Esophagus muscularis mucosa (tissue), 4 donors: ENCODE results near the gene PIMREG. TPM values are rescaled to one million over a fixed set of nuclear protein-coding genes. Genes with fewer than 3 reads are reported as not detected.

Experiments
- DNase-seq: peaks from one replicate; pipeline ENCODE4 v3.0.0-alpha.2; 2017; ENCODE audit errors: extremely low spot score
- H3K27ac ChIP-seq, 4 donors: fragments of 200-600 bp; sonication (generic); replicated peaks in 1 of 4; 1 replicate in 3 of 4; 2 replicates in 1 of 4; pipeline ENCODE4 v1.5.1; 2016 to 2019; ENCODE audit warnings: mild to moderate bottlenecking in 1 of 4
- H3K27me3 ChIP-seq, 4 donors: fragments of 200-600 bp; sonication (generic); one replicate each; pipeline versions ENCODE4 v1.5.1 to v1.6.0; 2016 to 2019
- H3K36me3 ChIP-seq, 4 donors: fragments of 200-600 bp; sonication (generic); one replicate each; pipeline ENCODE4 v1.5.1; 2016 to 2019
- H3K4me1 ChIP-seq, 4 donors: fragments of 200-600 bp; sonication (generic); one replicate each; pipeline ENCODE4 v1.5.1; 2016 to 2019
- H3K4me3 ChIP-seq, 4 donors: fragments of 200-600 bp; sonication (generic); 1 replicate in 2 of 4; 2 replicates in 2 of 4; pipeline ENCODE4 v1.5.1; 2016 to 2019; ENCODE audit warnings: mild to moderate bottlenecking in 4 of 4, moderate library complexity in 1 of 4
- H3K9me3 ChIP-seq, 4 donors: fragments of 200-600 bp; sonication (generic); 1 replicate in 3 of 4; 2 replicates in 1 of 4; pipeline ENCODE4 v1.5.1; 2016 to 2019
- CTCF ChIP-seq, 3 experiments: fragments of 200-600 bp in 2 of 3; fragments of 450-650 bp in 1 of 3; sonication (generic) in 2 of 3; IDR thresholded peaks; one replicate each; pipeline ENCODE4 v1.5.1; 2017 to 2019; ENCODE audit warnings: antibody characterized with exemption in 3 of 3, mild to moderate bottlenecking in 2 of 3, moderate library complexity in 1 of 3
- EP300 ChIP-seq: sonication (generic); formaldehyde crosslinking; IDR thresholded peaks from one replicate; pipeline ENCODE4 v1.6.1; 2017; ENCODE audit warnings: antibody characterized with exemption
- POLR2A ChIP-seq: fragments of 450-650 bp; IDR thresholded peaks from one replicate; pipeline ENCODE4 v1.6.1; 2017; ENCODE audit warnings: antibody characterized with exemption, moderate library complexity, mild to moderate bottlenecking, low read depth
- POLR2AphosphoS5 ChIP-seq, 2 donors: sonication (generic); formaldehyde crosslinking; IDR thresholded peaks; one replicate each; pipeline ENCODE4 v1.6.1; 2017; ENCODE audit warnings: antibody characterized with exemption in 2 of 2
- WGBS: methylation state at CpG from one replicate; pipeline ENCODE4 v1.1.5; 2018; 5-methylcytosine and 5-hydroxymethylcytosine counted together
- intact Hi-C: fragments of 100-400 bp; cut with DNase I; formaldehyde crosslinking; loops from one replicate; pipeline ENCODE4 v1.15.1; 2023
- total RNA-seq, 4 donors: library from RNA; depleted of rRNA; stranded (reverse); fragments of >200 nt; gene quantifications; one replicate each; pipeline versions ENCODE4 v1.1.0 to v1.2.1, GENCODE V29; 2016

PIMREG gene
- total RNA-seq, 4 donors from 2014 or later = 0.80 TPM; not detected in 3

- H3K9me3 ChIP-seq = no peaks in the 10 kb centered on the region
- 69% methylated on average over 15 of the region's 15 CpGs for WGBS
- no peak for TF ChIP-seq POLR2AphosphoS5 (IDR thresholded peaks at IDR 0.05)
- no peaks in the 10 kb centered on the region for H3K27me3 ChIP-seq
- H3K27ac ChIP-seq = peak overlapping the region in 1 of 4 donors; percentile 14
- H3K36me3 ChIP-seq = peaks cover 0 to 4% (median 0%) of the 10 kb centered on the region in 4 donors
- no peak for DNase-seq
- peaks cover 6 to 61% (median 49%) of the 10 kb centered on the region in 4 donors for H3K4me1 ChIP-seq
- no peak overlapping the region for H3K4me3 ChIP-seq
- intact Hi-C loops = no loop called here
Observed at GRCh38 chr17:6495450-6496115, 51.3 kb downstream of the PIMREG start.

- Histone ChIP-seq H3K27me3 (no peaks in the 10 kb centered on the region), H3K27ac (peak overlapping the region in 1 of 4 donors; percentile 14), H3K4me3 (no peak overlapping the region), H3K36me3 (peaks cover 0 to 4% (median 2%) of the 10 kb centered on the region in 4 donors), H3K9me3 (no peaks in the 10 kb centered on the region), H3K4me1 (peaks cover 6 to 61% (median 49%) of the 10 kb centered on the region in 4 donors)
- DNase-seq = no peak
- 41% methylated on average over 8 of the region's 8 CpGs for WGBS
- intact Hi-C loops = no loop called here
- TF ChIP-seq POLR2A (no peak), CTCF (IDR thresholded peaks at IDR 0.05) (no peak), EP300 (no peak), POLR2AphosphoS5 (IDR thresholded peaks at IDR 0.05) (no peak)
Observed at GRCh38 chr17:6496116-6496481, 51.8 kb downstream of the PIMREG start.

- TF ChIP-seq POLR2AphosphoS5 (IDR thresholded peaks at IDR 0.05) (no peak), POLR2A (no peak), EP300 (no peak), CTCF (IDR thresholded peaks at IDR 0.05) (no peak)
- H3K27ac ChIP-seq = no peak overlapping the region
- H3K27me3 ChIP-seq = no peaks in the 10 kb centered on the region
- no peaks in the 10 kb centered on the region for H3K9me3 ChIP-seq
- 52% methylated on average over 12 of the region's 15 CpGs for WGBS
- no peak for DNase-seq
- peaks cover 6 to 63% (median 48%) of the 10 kb centered on the region in 4 donors for H3K4me1 ChIP-seq
- intact Hi-C loops = no loop called here
- no peak overlapping the region for H3K4me3 ChIP-seq
- peaks cover 0 to 7% (median 2%) of the 10 kb centered on the region in 4 donors for H3K36me3 ChIP-seq
Observed at GRCh38 chr17:6496640-6497441, 52.6 kb downstream of the PIMREG start.

GRCh38 chr17:6497496-6498221 is 53.4 kb downstream of the PIMREG start:
- DNase-seq = no peak
- H3K27ac ChIP-seq = no peak overlapping the region
- H3K27me3 ChIP-seq = no peaks in the 10 kb centered on the region
- peaks cover 6 to 56% (median 44%) of the 10 kb centered on the region in 4 donors for H3K4me1 ChIP-seq
- peaks cover 0 to 15% (median 3%) of the 10 kb centered on the region in 4 donors for H3K36me3 ChIP-seq
- intact Hi-C loops = no loop called here
- H3K4me3 ChIP-seq = no peak overlapping the region
- no peaks in the 10 kb centered on the region for H3K9me3 ChIP-seq
- TF ChIP-seq POLR2AphosphoS5 (IDR thresholded peaks at IDR 0.05) (no peak), CTCF (IDR thresholded peaks at IDR 0.05) (no peak), POLR2A (no peak), EP300 (no peak)
- WGBS = 63% methylated on average over 8 of the region's 17 CpGs

- H3K27ac ChIP-seq = no peak overlapping the region
- intact Hi-C loops = no loop called here
- no peaks in the 10 kb centered on the region for H3K27me3 ChIP-seq
- no peaks in the 10 kb centered on the region for H3K9me3 ChIP-seq
- peaks cover 0 to 22% (median 7%) of the 10 kb centered on the region in 4 donors for H3K36me3 ChIP-seq
- H3K4me3 ChIP-seq = no peak overlapping the region
- WGBS = 81% methylated on average over 7 of the region's 7 CpGs
- DNase-seq = no peak
- peaks cover 6 to 49% (median 37%) of the 10 kb centered on the region in 4 donors for H3K4me1 ChIP-seq
- no peak for TF ChIP-seq POLR2A
- TF ChIP-seq POLR2AphosphoS5 (IDR thresholded peaks at IDR 0.05) = no peak
- no peak for TF ChIP-seq EP300
Observed at GRCh38 chr17:6498356-6498755, 54.1 kb downstream of the PIMREG start.
